IMR-90 (cell line): ENCODE results near the gene ADCY9. TPM values are rescaled to one million over a fixed set of nuclear protein-coding genes. Genes with fewer than 3 reads are reported as not detected.
A peak's percentile ranks its signal among the peaks of the same experiment; 100 is the strongest.

ENCODE experiments used
- ATAC-seq: fragments of 200-7000 bp; cut with Tn5 transposase; 2 replicates; pipeline ENCODE4 v1.9.1; 2020; ENCODE audit warnings: low read depth, mild to moderate bottlenecking, moderate library complexity
- BruUV-seq: library from RNA; stranded (reverse); fragments of 400-500 nt; replicated peaks from 2 replicates; lab custom pipeline; 2021; lab: Mats Ljungman, UMichigan
- CTCF ChIA-PET: fragments of 300-600 bp; formaldehyde crosslinking; extraction: SDS; loops from one replicate; lab custom pipeline; 2021; ENCODE audit warnings: antibody characterized with exemption; lab: Yijun Ruan, JAX
- POLR2A ChIA-PET: fragments of 300-600 bp; sonication (Branson Sonifier 250); formaldehyde crosslinking; loops from one replicate; lab custom pipeline; 2022; ENCODE audit warnings: antibody characterized with exemption; ENCODE audit not compliant: unreplicated experiment; lab: Charles Lee
- DNase-seq: peaks from one replicate; pipeline ENCODE4 v3.0.0; 2013
- H2AFZ ChIP-seq: replicated peaks from 2 replicates; pipeline ENCODE3; 2013; ENCODE audit warnings: low read length, mild to moderate bottlenecking; ENCODE audit not compliant: poor library complexity
- H2AK5ac ChIP-seq: 2 replicates; pipeline ENCODE4 v1.6.1; 2013; ENCODE audit warnings: low read depth, low read length, inconsistent platforms
- H2AK9ac ChIP-seq: replicated peaks from 2 replicates; pipeline ENCODE3; 2013; ENCODE audit warnings: mild to moderate bottlenecking, low read depth, low read length, moderate library complexity; ENCODE audit not compliant: poor library complexity
- H2BK120ac ChIP-seq: 2 replicates; pipeline ENCODE4 v1.6.1; 2013; ENCODE audit warnings: low read depth, low read length, inconsistent platforms
- H2BK15ac ChIP-seq: 3 replicates; pipeline ENCODE4 v1.6.1; 2013; ENCODE audit warnings: low read depth, low read length, inconsistent platforms
- H2BK20ac ChIP-seq: 2 replicates; pipeline ENCODE4 v1.6.1; 2013; ENCODE audit warnings: low read depth, mild to moderate bottlenecking, inconsistent platforms, low read length, moderate library complexity
- H2BK5ac ChIP-seq: 2 replicates; pipeline ENCODE4 v1.6.1; 2013; ENCODE audit warnings: mild to moderate bottlenecking, low read depth, low read length, inconsistent platforms; ENCODE audit not compliant: poor library complexity, severe bottlenecking
- H3K14ac ChIP-seq: replicated peaks from 2 replicates; pipeline ENCODE4 v1.6.1; 2013; ENCODE audit warnings: low read depth, low read length, inconsistent platforms
- H3K18ac ChIP-seq: 2 replicates; pipeline ENCODE4 v1.6.1; 2013; ENCODE audit warnings: low read depth, low read length, control low read depth
- H3K23ac ChIP-seq: 2 replicates; pipeline ENCODE4 v1.6.1; 2013; ENCODE audit warnings: low read depth, low read length, inconsistent platforms
- H3K27ac ChIP-seq: 2 replicates; pipeline ENCODE4 v1.5.1; 2013; ENCODE audit warnings: mild to moderate bottlenecking, control low read depth, low read length; ENCODE audit not compliant: insufficient read depth
- H3K27me3 ChIP-seq: 2 replicates; pipeline ENCODE4 v1.6.1; 2013; ENCODE audit warnings: low read length; ENCODE audit not compliant: control insufficient read depth, insufficient read depth
- H3K36me3 ChIP-seq: 2 replicates; pipeline ENCODE4 v1.6.1; 2013; ENCODE audit warnings: low read length, mixed read lengths; ENCODE audit not compliant: control insufficient read depth, insufficient read depth
- H3K4ac ChIP-seq: 2 replicates; pipeline ENCODE4 v1.6.1; 2013; ENCODE audit warnings: low read depth, low read length, inconsistent platforms
- H3K4me1 ChIP-seq: 2 replicates; pipeline ENCODE4 v1.6.1; 2013; ENCODE audit warnings: low read length, mixed read lengths; ENCODE audit not compliant: control insufficient read depth, insufficient read depth
- H3K4me2 ChIP-seq: 2 replicates; pipeline ENCODE4 v1.6.1; 2013; ENCODE audit warnings: low read depth, mild to moderate bottlenecking, control low read depth, low read length, moderate library complexity
- H3K4me3 ChIP-seq: 2 replicates; pipeline ENCODE4 v1.5.1; 2013; ENCODE audit warnings: low read depth, mild to moderate bottlenecking, control low read depth, low read length, moderate library complexity; ENCODE audit not compliant: insufficient read depth
- H3K56ac ChIP-seq: 2 replicates; pipeline ENCODE4 v1.6.1; 2013; ENCODE audit warnings: low read length, inconsistent platforms; ENCODE audit not compliant: insufficient read depth; ENCODE audit errors: extremely low read depth
- H3K79me1 ChIP-seq, 2 experiments: 2 replicates each; pipeline ENCODE4 v1.6.1; 2013; ENCODE audit warnings: low read length in 2 of 2, inconsistent platforms in 1 of 2, low read depth in 1 of 2
- H3K9ac ChIP-seq: 2 replicates; pipeline ENCODE4 v1.6.1; 2013; ENCODE audit warnings: low read depth, low read length, control low read depth
- H3K9me1 ChIP-seq: 2 replicates; pipeline ENCODE4 v1.6.1; 2013; ENCODE audit warnings: low read length, inconsistent platforms; ENCODE audit not compliant: insufficient read depth
- H3K9me3 ChIP-seq: 2 replicates; pipeline ENCODE4 v1.6.1; 2013; ENCODE audit warnings: low read length; ENCODE audit not compliant: control insufficient read depth, insufficient read depth
- H4K20me1 ChIP-seq: 2 replicates; pipeline ENCODE4 v1.6.1; 2013; ENCODE audit warnings: low read length, inconsistent platforms; ENCODE audit not compliant: insufficient read depth
- H4K5ac ChIP-seq: 2 replicates; pipeline ENCODE4 v1.6.1; 2013; ENCODE audit warnings: mild to moderate bottlenecking, low read depth, low read length, control low read depth
- H4K8ac ChIP-seq, 2 experiments: 2 replicates each; pipeline ENCODE4 v1.6.1; 2013; ENCODE audit warnings: low read depth in 2 of 2, low read length in 2 of 2, control low read depth in 1 of 2, inconsistent platforms in 1 of 2
- H4K91ac ChIP-seq: 2 replicates; pipeline ENCODE4 v1.6.1; 2013; ENCODE audit warnings: low read depth, low read length, inconsistent platforms; ENCODE audit not compliant: insufficient read depth
- BHLHE40 ChIP-seq: fragments of 150-350 bp; IDR thresholded peaks from 2 replicates; pipeline ENCODE4 v1.6.1; 2016; ENCODE audit warnings: mild to moderate bottlenecking, low read depth, low read length
- MAZ ChIP-seq: IDR thresholded peaks from 2 replicates; pipeline ENCODE4 v1.6.1; 2012; ENCODE audit warnings: low read depth, mild to moderate bottlenecking, low read length, improper control_type of control experiment, moderate library complexity, borderline replicate concordance
- WGBS, 2 experiments: methylation state at CpG; one replicate each; pipeline versions ENCODE4 v1.1.5 to v1.1.7; 2013; ENCODE audit warnings: missing lambda C conversion rate in 2 of 2; ENCODE audit not compliant: insufficient read length in 1 of 2; ENCODE audit errors: extremely low coverage in 2 of 2; 5-methylcytosine and 5-hydroxymethylcytosine counted together
- dilution Hi-C: fragments of 300-500 bp; cut with HindIII; formaldehyde crosslinking; loops from one replicate; pipeline ENCODE4 v1.14.3; 2018; ENCODE audit warnings: low sequenced_read_pairs; ENCODE audit not compliant: unreplicated experiment
- in situ Hi-C: fragments of 300-500 bp; cut with MboI; formaldehyde crosslinking; loops from 3 replicates; pipeline ENCODE4 v1.14.3; 2019; ENCODE audit warnings: low sequenced_read_pairs, inconsistent platforms, mixed read lengths
- intact Hi-C: fragments of 100-400 bp; cut with micrococcal nuclease; formaldehyde crosslinking; loops from 2 replicates; pipeline ENCODE4 v1.10.0; 2022
- polyA plus RNA-seq, 3 experiments: library from polyadenylated mRNA; depleted of rRNA; stranded (reverse); fragments of >200 nt; gene quantifications; 2 replicates each; pipeline ENCODE4 v1.2.3, GENCODE V29; 2012; ENCODE audit warnings: low replicate concordance in 1 of 3
- total RNA-seq: library from RNA; depleted of rRNA; stranded (reverse); fragments of >200 nt; gene quantifications from 2 replicates; pipeline ENCODE4 v1.2.3, GENCODE V29; 2012

Gene ADCY9
- total and polyA plus RNA-seq, 2 of the 4 experiments (the other 2 are of a cell fraction): 5.4 to 12.5 TPM

GRCh38 chr16:3949946-3950342 lies 166.3 kb downstream of the ADCY9 start:
- Histone ChIP-seq H4K91ac (peak overlapping the region; percentile 99), H3K79me1 (peaks cover 5 to 18% of the 10 kb centered on the region in 2 experiments; a peak in 3 of 4 replicates), H2BK5ac (peak overlapping the region; percentile 98), H3K18ac (peak overlapping the region; percentile 98), H4K20me1 (no peaks in the 10 kb centered on the region), H3K14ac (peak overlapping the region; percentile 96), H2BK20ac (peak overlapping the region; percentile 96), H2BK120ac (peak overlapping the region; percentile 98), H2AK5ac (peak overlapping the region; percentile 99), H3K56ac (peak overlapping the region; percentile 79), H2BK15ac (peak overlapping the region; percentile 99), H2AK9ac (peak overlapping the region; percentile 95), H3K4me1 (peaks cover 27% of the 10 kb centered on the region), H3K9ac (peak overlapping the region; percentile 86), H3K9me3 (peaks cover 2% of the 10 kb centered on the region; the same call in 1 of the 2 replicates), H4K5ac (peak overlapping the region; percentile 95), H3K27me3 (no peaks in the 10 kb centered on the region), H3K4ac (peak overlapping the region; percentile 99), H3K9me1 (peaks cover 15% of the 10 kb centered on the region; the same call in 1 of the 2 replicates), H3K23ac (peak overlapping the region; percentile 88), H2AFZ (peak overlapping the region; percentile 94), H3K36me3 (no peaks in the 10 kb centered on the region), H4K8ac (peak overlapping the region; percentile 88 to 97), H3K27ac (peak overlapping the region; percentile 96), H3K4me3 (peak overlapping the region; percentile 28), H3K4me2 (peak overlapping the region; percentile 90)
- WGBS, 2 experiments: 72% methylated on average over 6 of the region's 9 CpGs; no CpG with 5 or more reads in 1 of the 2 experiments
- no peak for TF ChIP-seq MAZ
- no peak for TF ChIP-seq BHLHE40
- in situ Hi-C loops (no loop called here), intact Hi-C loops (loop anchor here (5.0 kb wide), 1 partner anchor 258 kb away; no protein-coding TSS in a partner anchor), dilution Hi-C loops (no loop called here)
- ATAC-seq (no peak), DNase-seq (no peak)
- CTCF ChIA-PET: interaction anchor here (0.6 to 1.0 kb wide), 2 partner anchors 11 to 304 kb away, joined by 3 to 5 read pairs; no protein-coding TSS in a partner anchor
- POLR2A ChIA-PET: interaction anchor here (0.7 kb wide), 1 partner anchor 177 kb away, joined by 8 read pairs; no protein-coding TSS in a partner anchor
- no TSS peak for BruUV-seq
